IMR-90 (cell line): ENCODE data around the gene SPNS2. TPM values are rescaled to one million over a fixed set of nuclear protein-coding genes. Genes with fewer than 3 reads are reported as not detected.

Experiments
- ATAC-seq: fragments of 200-7000 bp; cut with Tn5 transposase; 2 replicates; pipeline ENCODE4 v1.9.1; 2020; ENCODE audit warnings: low read depth, mild to moderate bottlenecking, moderate library complexity
- BruUV-seq: library from RNA; stranded (reverse); fragments of 400-500 nt; replicated peaks from 2 replicates; lab custom pipeline; 2021; lab: Mats Ljungman, UMichigan
- CTCF ChIA-PET: fragments of 300-600 bp; formaldehyde crosslinking; extraction: SDS; loops from one replicate; lab custom pipeline; 2021; ENCODE audit warnings: antibody characterized with exemption; lab: Yijun Ruan, JAX
- POLR2A ChIA-PET: fragments of 300-600 bp; sonication (Branson Sonifier 250); formaldehyde crosslinking; loops from one replicate; lab custom pipeline; 2022; ENCODE audit warnings: antibody characterized with exemption; ENCODE audit not compliant: unreplicated experiment; lab: Charles Lee
- DNase-seq: peaks from one replicate; pipeline ENCODE4 v3.0.0; 2013
- H2AFZ ChIP-seq: replicated peaks from 2 replicates; pipeline ENCODE3; 2013; ENCODE audit warnings: low read length, mild to moderate bottlenecking; ENCODE audit not compliant: poor library complexity
- H2AK5ac ChIP-seq: 2 replicates; pipeline ENCODE4 v1.6.1; 2013; ENCODE audit warnings: low read depth, low read length, inconsistent platforms
- H2AK9ac ChIP-seq: replicated peaks from 2 replicates; pipeline ENCODE3; 2013; ENCODE audit warnings: mild to moderate bottlenecking, low read depth, low read length, moderate library complexity; ENCODE audit not compliant: poor library complexity
- H2BK120ac ChIP-seq: 2 replicates; pipeline ENCODE4 v1.6.1; 2013; ENCODE audit warnings: low read depth, low read length, inconsistent platforms
- H2BK15ac ChIP-seq: 3 replicates; pipeline ENCODE4 v1.6.1; 2013; ENCODE audit warnings: low read depth, low read length, inconsistent platforms
- H2BK20ac ChIP-seq: 2 replicates; pipeline ENCODE4 v1.6.1; 2013; ENCODE audit warnings: low read depth, mild to moderate bottlenecking, inconsistent platforms, low read length, moderate library complexity
- H2BK5ac ChIP-seq: 2 replicates; pipeline ENCODE4 v1.6.1; 2013; ENCODE audit warnings: mild to moderate bottlenecking, low read depth, low read length, inconsistent platforms; ENCODE audit not compliant: poor library complexity, severe bottlenecking
- H3K14ac ChIP-seq: replicated peaks from 2 replicates; pipeline ENCODE4 v1.6.1; 2013; ENCODE audit warnings: low read depth, low read length, inconsistent platforms
- H3K18ac ChIP-seq: 2 replicates; pipeline ENCODE4 v1.6.1; 2013; ENCODE audit warnings: low read depth, low read length, control low read depth
- H3K23ac ChIP-seq: 2 replicates; pipeline ENCODE4 v1.6.1; 2013; ENCODE audit warnings: low read depth, low read length, inconsistent platforms
- H3K27ac ChIP-seq: 2 replicates; pipeline ENCODE4 v1.5.1; 2013; ENCODE audit warnings: mild to moderate bottlenecking, control low read depth, low read length; ENCODE audit not compliant: insufficient read depth
- H3K27me3 ChIP-seq: 2 replicates; pipeline ENCODE4 v1.6.1; 2013; ENCODE audit warnings: low read length; ENCODE audit not compliant: control insufficient read depth, insufficient read depth
- H3K36me3 ChIP-seq: 2 replicates; pipeline ENCODE4 v1.6.1; 2013; ENCODE audit warnings: low read length, mixed read lengths; ENCODE audit not compliant: control insufficient read depth, insufficient read depth
- H3K4ac ChIP-seq: 2 replicates; pipeline ENCODE4 v1.6.1; 2013; ENCODE audit warnings: low read depth, low read length, inconsistent platforms
- H3K4me1 ChIP-seq: 2 replicates; pipeline ENCODE4 v1.6.1; 2013; ENCODE audit warnings: low read length, mixed read lengths; ENCODE audit not compliant: control insufficient read depth, insufficient read depth
- H3K4me2 ChIP-seq: 2 replicates; pipeline ENCODE4 v1.6.1; 2013; ENCODE audit warnings: low read depth, mild to moderate bottlenecking, control low read depth, low read length, moderate library complexity
- H3K4me3 ChIP-seq: 2 replicates; pipeline ENCODE4 v1.5.1; 2013; ENCODE audit warnings: low read depth, mild to moderate bottlenecking, control low read depth, low read length, moderate library complexity; ENCODE audit not compliant: insufficient read depth
- H3K56ac ChIP-seq: 2 replicates; pipeline ENCODE4 v1.6.1; 2013; ENCODE audit warnings: low read length, inconsistent platforms; ENCODE audit not compliant: insufficient read depth; ENCODE audit errors: extremely low read depth
- H3K79me1 ChIP-seq, 2 experiments: 2 replicates each; pipeline ENCODE4 v1.6.1; 2013; ENCODE audit warnings: low read length in 2 of 2, inconsistent platforms in 1 of 2, low read depth in 1 of 2
- H3K9ac ChIP-seq: 2 replicates; pipeline ENCODE4 v1.6.1; 2013; ENCODE audit warnings: low read depth, low read length, control low read depth
- H3K9me1 ChIP-seq: 2 replicates; pipeline ENCODE4 v1.6.1; 2013; ENCODE audit warnings: low read length, inconsistent platforms; ENCODE audit not compliant: insufficient read depth
- H3K9me3 ChIP-seq: 2 replicates; pipeline ENCODE4 v1.6.1; 2013; ENCODE audit warnings: low read length; ENCODE audit not compliant: control insufficient read depth, insufficient read depth
- H4K20me1 ChIP-seq: 2 replicates; pipeline ENCODE4 v1.6.1; 2013; ENCODE audit warnings: low read length, inconsistent platforms; ENCODE audit not compliant: insufficient read depth
- H4K5ac ChIP-seq: 2 replicates; pipeline ENCODE4 v1.6.1; 2013; ENCODE audit warnings: mild to moderate bottlenecking, low read depth, low read length, control low read depth
- H4K8ac ChIP-seq, 2 experiments: 2 replicates each; pipeline ENCODE4 v1.6.1; 2013; ENCODE audit warnings: low read depth in 2 of 2, low read length in 2 of 2, control low read depth in 1 of 2, inconsistent platforms in 1 of 2
- H4K91ac ChIP-seq: 2 replicates; pipeline ENCODE4 v1.6.1; 2013; ENCODE audit warnings: low read depth, low read length, inconsistent platforms; ENCODE audit not compliant: insufficient read depth
- BHLHE40 ChIP-seq: fragments of 150-350 bp; IDR thresholded peaks from 2 replicates; pipeline ENCODE4 v1.6.1; 2016; ENCODE audit warnings: mild to moderate bottlenecking, low read depth, low read length
- CEBPB ChIP-seq: IDR thresholded peaks from 2 replicates; pipeline ENCODE4 v1.6.1; 2012; ENCODE audit warnings: low read depth, low read length, improper control_type of control experiment
- CHD1 ChIP-seq: IDR thresholded peaks from 2 replicates; pipeline ENCODE4 v1.6.1; 2012; ENCODE audit warnings: low read depth, low read length, improper control_type of control experiment
- MAFK ChIP-seq: IDR thresholded peaks from 2 replicates; pipeline ENCODE4 v1.6.1; 2012; ENCODE audit warnings: low read depth, low read length, improper control_type of control experiment
- NFE2L2 ChIP-seq: fragments of 150-350 bp; IDR thresholded peaks from 2 replicates; pipeline ENCODE4 v1.6.1; 2016; ENCODE audit warnings: low read depth, mild to moderate bottlenecking, low read length
- WGBS, 2 experiments: methylation state at CpG; one replicate each; pipeline versions ENCODE4 v1.1.5 to v1.1.7; 2013; ENCODE audit warnings: missing lambda C conversion rate in 2 of 2; ENCODE audit not compliant: insufficient read length in 1 of 2; ENCODE audit errors: extremely low coverage in 2 of 2; 5-methylcytosine and 5-hydroxymethylcytosine counted together
- dilution Hi-C: fragments of 300-500 bp; cut with HindIII; formaldehyde crosslinking; loops from one replicate; pipeline ENCODE4 v1.14.3; 2018; ENCODE audit warnings: low sequenced_read_pairs; ENCODE audit not compliant: unreplicated experiment
- in situ Hi-C: fragments of 300-500 bp; cut with MboI; formaldehyde crosslinking; loops from 3 replicates; pipeline ENCODE4 v1.14.3; 2019; ENCODE audit warnings: low sequenced_read_pairs, inconsistent platforms, mixed read lengths
- intact Hi-C: fragments of 100-400 bp; cut with micrococcal nuclease; formaldehyde crosslinking; loops from 2 replicates; pipeline ENCODE4 v1.10.0; 2022
- polyA plus RNA-seq, 3 experiments: library from polyadenylated mRNA; depleted of rRNA; stranded (reverse); fragments of >200 nt; gene quantifications; 2 replicates each; pipeline ENCODE4 v1.2.3, GENCODE V29; 2012; ENCODE audit warnings: low replicate concordance in 1 of 3
- total RNA-seq: library from RNA; depleted of rRNA; stranded (reverse); fragments of >200 nt; gene quantifications from 2 replicates; pipeline ENCODE4 v1.2.3, GENCODE V29; 2012

The SPNS2 gene
- total and polyA plus RNA-seq, 2 of the 4 experiments (the other 2 are of a cell fraction): under 0.01 TPM; not detected in 1

DNA sequence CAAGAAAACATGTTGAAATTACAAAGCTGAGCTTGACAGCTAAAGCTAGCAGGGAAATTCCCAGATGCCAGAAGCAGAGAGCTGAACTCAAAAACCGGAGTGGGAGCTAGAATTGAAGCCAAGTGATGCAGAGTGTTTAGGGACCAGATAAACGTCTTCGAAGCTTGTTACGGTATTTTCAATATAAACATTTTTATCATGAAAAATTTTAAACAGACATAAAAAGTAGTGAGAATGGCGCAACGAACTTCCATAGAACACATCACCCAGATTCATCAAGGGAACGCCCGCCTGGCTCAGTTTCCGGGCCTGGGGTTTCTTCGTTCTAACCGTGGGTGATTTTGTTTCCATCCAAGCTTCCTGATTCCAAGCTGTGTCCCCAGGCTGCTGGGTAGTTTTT, 18.1 kb downstream of the SPNS2 start:
- H3K4ac ChIP-seq: no peak overlapping the region
- in situ Hi-C loops (no loop called here), dilution Hi-C loops (no loop called here), intact Hi-C loops (no loop called here)
- H3K9me3 ChIP-seq: peaks cover 2% of the 10 kb centered on the region; the same call in 1 of the 2 replicates
- ChIA-PET CTCF (interaction anchor here (1.2 kb wide), 1 partner anchor 25 kb away, joined by 3 read pairs; no protein-coding TSS in a partner anchor), POLR2A (no interaction called here)
- H2AK5ac ChIP-seq: no peak overlapping the region
- H3K23ac ChIP-seq: no peak overlapping the region
- TF ChIP-seq CHD1 (no peak), MAFK (no peak), BHLHE40 (no peak), CEBPB (peak; percentile 68), NFE2L2 (no peak)
- peak; percentile 81 for ATAC-seq
- no peaks in the 10 kb centered on the region for H4K20me1 ChIP-seq
- H3K56ac ChIP-seq: no peak overlapping the region
- H2BK20ac ChIP-seq: no peak overlapping the region
- H2BK5ac ChIP-seq: no peak overlapping the region
- H3K36me3 ChIP-seq: no peaks in the 10 kb centered on the region
- no peak overlapping the region for H4K91ac ChIP-seq
- no peak overlapping the region for H4K8ac ChIP-seq
- BruUV-seq: no TSS peak
- H3K4me2 ChIP-seq: peak overlapping the region; percentile 12; the same call in 1 of the 2 replicates
- no peak overlapping the region for H3K9ac ChIP-seq
- peak overlapping the region; percentile 22; the same call in 1 of the 2 replicates for H4K5ac ChIP-seq
- H3K18ac ChIP-seq: peak overlapping the region; percentile 38; the same call in 1 of the 2 replicates
- H2AK9ac ChIP-seq: no peak overlapping the region
- H3K14ac ChIP-seq: no peak overlapping the region
- H3K4me3 ChIP-seq: no peak overlapping the region
- no peak overlapping the region for H2BK15ac ChIP-seq
- peak overlapping the region; percentile 68; the same call in 1 of the 2 replicates for H3K27ac ChIP-seq
- no peak overlapping the region for H2BK120ac ChIP-seq
- peak; percentile 87 for DNase-seq
- H2AFZ ChIP-seq: no peak overlapping the region
- peaks cover 6% of the 10 kb centered on the region for H3K4me1 ChIP-seq
- no CpG with 5 or more reads among the region's 11 CpGs for WGBS, 2 experiments
- 0 out of 2 replicates have a peak, but pooled peaks cover 3% of the 10 kb centered on the region for H3K9me1 ChIP-seq
- no peaks in the 10 kb centered on the region for H3K79me1 ChIP-seq
- H3K27me3 ChIP-seq: peaks cover 6% of the 10 kb centered on the region; the same call in 1 of the 2 replicates
